Lower lobe of right lung (tissue), 2 donors: ENCODE data around the gene PCBP3. TPM values are rescaled to one million over a fixed set of nuclear protein-coding genes. Genes with fewer than 3 reads are reported as not detected.

Experiments used
- ATAC-seq, 2 donors: fragments of 200-7000 bp; cut with Tn5 transposase; one replicate each; pipeline ENCODE4 v1.9.1; 2020 to 2022; ENCODE audit warnings: mild to moderate bottlenecking in 2 of 2, moderate library complexity in 2 of 2
- DNase-seq: peaks from one replicate; pipeline ENCODE4 v3.0.0-alpha.2; 2020
- H3K27ac ChIP-seq: fragments of 200-600 bp; one replicate; pipeline ENCODE4 v1.8.0; 2022
- H3K27me3 ChIP-seq: fragments of 200-600 bp; one replicate; pipeline ENCODE4 v1.8.0; 2022; ENCODE audit warnings: low read depth
- H3K36me3 ChIP-seq: fragments of 200-600 bp; one replicate; pipeline ENCODE4 v1.8.0; 2022; ENCODE audit warnings: mild to moderate bottlenecking
- H3K4me1 ChIP-seq: fragments of 200-600 bp; one replicate; pipeline ENCODE4 v1.8.0; 2022
- H3K4me3 ChIP-seq: fragments of 200-600 bp; one replicate; pipeline ENCODE4 v1.8.0; 2022; ENCODE audit warnings: mild to moderate bottlenecking
- H3K9me3 ChIP-seq: fragments of 200-600 bp; one replicate; pipeline ENCODE4 v1.8.0; 2022
- intact Hi-C: fragments of 100-400 bp; cut with DNase I; formaldehyde crosslinking; loops from one replicate; pipeline ENCODE4 v1.11.0; 2022
- total RNA-seq: library from RNA; stranded (reverse); fragmentation: NEBNext Ultra II Directional; extraction: Animal tissue kit (Norgen Biotek cat#: 25700); gene quantifications from one replicate; pipeline ENCODE4 v1.2.1, GENCODE V29; 2021
- TF ChIP-seq, protein P1 (sequence below): fragments of 200-600 bp; IDR thresholded peaks from one replicate; pipeline ENCODE4 v1.8.0; 2022; ENCODE audit warnings: antibody characterized with exemption, mild to moderate bottlenecking
- donor health status: DM: no; HTN: yes; CAD: no; lungs with severe emphysema.

Gene PCBP3
- total RNA-seq, 1 donor from 2014 or later = 4.5 TPM

DNA sequence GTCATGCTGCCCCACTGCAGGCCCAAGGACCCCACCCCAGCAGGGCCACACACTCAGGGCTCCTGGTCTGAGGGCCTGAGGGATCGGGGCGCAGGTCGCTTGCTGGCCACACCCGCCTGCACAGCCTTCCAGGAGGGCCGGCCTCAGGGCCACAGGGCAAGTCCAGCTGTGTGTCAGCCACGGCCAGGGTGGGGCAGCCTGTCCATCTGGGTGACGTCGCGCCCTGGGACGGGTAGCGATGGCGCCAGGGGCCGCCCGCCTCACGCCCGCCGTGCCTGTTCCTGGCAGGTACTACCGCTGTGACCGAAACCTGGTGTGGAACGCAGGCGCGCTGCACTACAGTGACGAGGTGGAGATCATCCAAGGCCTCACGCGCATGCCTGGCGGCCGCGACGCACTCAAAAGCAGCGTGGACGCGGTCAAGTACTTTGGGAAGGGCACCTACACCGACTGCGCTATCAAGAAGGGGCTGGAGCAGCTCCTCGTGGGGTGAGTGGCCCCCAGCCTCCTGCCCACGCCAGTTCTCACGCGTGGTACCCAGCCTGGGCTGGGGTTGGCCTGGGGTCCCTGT is 340.5 kb downstream of the PCBP3 start:
- H3K36me3 ChIP-seq = peaks cover 13% of the 10 kb centered on the region
- H3K9me3 ChIP-seq = no peaks in the 10 kb centered on the region
- no peak for ATAC-seq
- H3K4me3 ChIP-seq = peak overlapping the region; percentile 73
- H3K27ac ChIP-seq = peak overlapping the region; percentile 49
- DNase-seq = peak; percentile 49
- H3K4me1 ChIP-seq = peaks cover 13% of the 10 kb centered on the region
- peaks cover 6% of the 10 kb centered on the region for H3K27me3 ChIP-seq
- TF ChIP-seq, protein P1, sequence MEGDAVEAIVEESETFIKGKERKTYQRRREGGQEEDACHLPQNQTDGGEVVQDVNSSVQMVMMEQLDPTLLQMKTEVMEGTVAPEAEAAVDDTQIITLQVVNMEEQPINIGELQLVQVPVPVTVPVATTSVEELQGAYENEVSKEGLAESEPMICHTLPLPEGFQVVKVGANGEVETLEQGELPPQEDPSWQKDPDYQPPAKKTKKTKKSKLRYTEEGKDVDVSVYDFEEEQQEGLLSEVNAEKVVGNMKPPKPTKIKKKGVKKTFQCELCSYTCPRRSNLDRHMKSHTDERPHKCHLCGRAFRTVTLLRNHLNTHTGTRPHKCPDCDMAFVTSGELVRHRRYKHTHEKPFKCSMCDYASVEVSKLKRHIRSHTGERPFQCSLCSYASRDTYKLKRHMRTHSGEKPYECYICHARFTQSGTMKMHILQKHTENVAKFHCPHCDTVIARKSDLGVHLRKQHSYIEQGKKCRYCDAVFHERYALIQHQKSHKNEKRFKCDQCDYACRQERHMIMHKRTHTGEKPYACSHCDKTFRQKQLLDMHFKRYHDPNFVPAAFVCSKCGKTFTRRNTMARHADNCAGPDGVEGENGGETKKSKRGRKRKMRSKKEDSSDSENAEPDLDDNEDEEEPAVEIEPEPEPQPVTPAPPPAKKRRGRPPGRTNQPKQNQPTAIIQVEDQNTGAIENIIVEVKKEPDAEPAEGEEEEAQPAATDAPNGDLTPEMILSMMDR = no peak
- intact Hi-C loops = no loop called here

DNA sequence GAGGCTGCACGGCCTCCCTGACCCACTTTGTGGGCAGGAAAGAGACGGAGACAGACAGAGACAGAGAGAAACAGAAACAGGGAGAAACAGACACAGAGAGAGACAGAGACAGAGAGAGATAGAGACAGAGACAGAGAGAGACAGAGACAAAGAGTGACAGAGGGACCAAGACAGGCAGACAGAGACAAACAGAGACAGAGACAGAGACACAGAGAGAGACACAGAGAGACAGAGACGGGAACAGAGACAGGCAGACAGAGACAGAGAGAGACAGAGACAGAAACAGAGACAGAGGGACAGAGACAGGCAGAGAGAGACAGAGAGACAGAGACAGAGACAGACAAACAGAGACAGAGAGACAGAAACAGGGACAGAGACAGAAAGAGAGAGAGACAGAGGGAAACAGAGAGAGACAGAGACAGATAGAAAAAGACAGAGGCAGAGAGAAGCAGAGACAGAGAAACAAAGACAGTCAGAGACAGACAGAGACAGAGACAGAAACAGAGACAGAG is 341.1 kb downstream of the PCBP3 start:
- Histone ChIP-seq H3K36me3 (peaks cover 19% of the 10 kb centered on the region), H3K4me3 (no peak overlapping the region), H3K9me3 (no peaks in the 10 kb centered on the region), H3K27me3 (peaks cover 4% of the 10 kb centered on the region), H3K27ac (peak overlapping the region; percentile 49), H3K4me1 (peaks cover 13% of the 10 kb centered on the region)
- TF ChIP-seq, protein P1 = no peak
- intact Hi-C loops = no loop called here
- no peak for DNase-seq
- ATAC-seq = no peak

DNA sequence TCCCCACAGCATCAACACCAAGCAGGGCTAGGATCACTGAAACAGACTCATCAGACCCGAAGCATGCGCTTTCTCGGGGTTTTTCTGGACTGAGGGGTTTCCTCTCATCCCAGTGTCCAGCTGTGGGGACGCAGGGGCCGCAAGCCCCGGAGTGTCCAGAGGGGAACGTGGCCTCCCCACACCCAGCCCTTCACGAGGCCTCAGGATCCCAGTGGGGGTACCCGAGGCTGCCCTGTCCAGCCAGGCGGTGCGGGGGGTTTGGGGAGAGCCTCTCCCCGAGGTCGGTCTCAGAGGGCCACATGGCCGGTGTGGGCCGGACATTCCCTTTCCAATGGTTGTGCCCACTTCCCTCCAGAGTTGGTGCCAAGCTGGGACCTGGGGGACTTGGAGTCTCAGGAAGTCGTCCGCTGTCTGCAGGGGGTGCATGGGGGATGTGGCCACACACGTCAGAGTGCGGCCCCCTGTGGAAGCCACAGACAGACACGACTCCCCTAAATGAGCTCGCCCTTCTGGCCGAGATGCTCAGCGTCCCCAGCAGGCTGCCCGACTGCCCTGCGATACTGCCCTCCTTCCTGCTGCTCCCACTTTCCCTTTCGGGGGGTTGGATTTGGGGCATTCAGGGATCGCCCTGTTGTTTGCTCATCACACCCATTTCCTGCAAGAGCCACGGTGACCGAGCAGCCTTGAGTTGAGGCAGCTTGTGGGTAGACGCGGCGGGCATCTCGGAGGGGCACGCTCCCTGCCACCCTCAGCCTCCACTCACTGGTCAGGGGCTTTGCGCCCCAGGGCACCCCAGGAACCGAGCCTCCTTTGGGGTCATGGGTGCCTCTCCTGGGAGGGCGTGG is 342.2 kb downstream of the PCBP3 start:
- TF ChIP-seq, protein P1 = no peak
- Histone ChIP-seq H3K27ac (no peak overlapping the region), H3K9me3 (no peaks in the 10 kb centered on the region), H3K4me3 (no peak overlapping the region), H3K27me3 (peaks cover 3% of the 10 kb centered on the region), H3K36me3 (peaks cover 23% of the 10 kb centered on the region), H3K4me1 (peaks cover 13% of the 10 kb centered on the region)
- ATAC-seq (no peak), DNase-seq (peak; percentile 43)
- intact Hi-C loops = no loop called here

DNA sequence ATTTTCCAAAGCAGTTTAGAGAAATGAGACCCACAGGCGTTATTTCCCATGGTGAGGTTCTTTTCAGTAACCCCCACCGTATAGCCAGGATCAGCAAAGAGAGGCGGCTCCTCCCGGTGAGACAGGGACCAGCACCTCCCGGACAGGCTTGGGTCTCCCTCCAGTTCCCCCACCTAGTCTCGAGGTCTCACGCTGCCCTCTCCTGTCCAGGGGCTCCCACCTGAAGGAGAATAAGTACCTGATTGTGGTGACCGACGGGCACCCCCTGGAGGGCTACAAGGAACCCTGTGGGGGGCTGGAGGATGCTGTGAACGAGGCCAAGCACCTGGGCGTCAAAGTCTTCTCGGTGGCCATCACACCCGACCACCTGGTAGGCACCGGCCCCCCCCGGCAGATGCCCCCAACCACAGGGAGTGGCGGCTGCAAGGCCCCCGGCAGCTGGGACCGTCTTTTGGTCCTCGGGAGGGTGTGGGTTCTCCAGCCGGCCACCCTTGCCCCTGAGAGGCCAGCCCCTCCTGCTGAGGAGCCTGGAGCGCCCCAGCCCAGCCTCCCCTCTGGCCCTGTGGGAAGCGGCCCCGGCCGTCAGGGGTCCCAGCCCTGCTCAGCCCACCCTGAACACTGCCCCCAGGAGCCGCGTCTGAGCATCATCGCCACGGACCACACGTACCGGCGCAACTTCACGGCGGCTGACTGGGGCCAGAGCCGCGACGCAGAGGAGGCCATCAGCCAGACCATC is 343.0 kb downstream of the PCBP3 start:
- Histone ChIP-seq H3K4me3 (no peak overlapping the region), H3K4me1 (peaks cover 9% of the 10 kb centered on the region), H3K27me3 (peaks cover 3% of the 10 kb centered on the region), H3K27ac (no peak overlapping the region), H3K9me3 (no peaks in the 10 kb centered on the region), H3K36me3 (peaks cover 23% of the 10 kb centered on the region)
- DNase-seq = no peak
- intact Hi-C loops = no loop called here
- no peak for ATAC-seq
- TF ChIP-seq, protein P1 = no peak

DNA sequence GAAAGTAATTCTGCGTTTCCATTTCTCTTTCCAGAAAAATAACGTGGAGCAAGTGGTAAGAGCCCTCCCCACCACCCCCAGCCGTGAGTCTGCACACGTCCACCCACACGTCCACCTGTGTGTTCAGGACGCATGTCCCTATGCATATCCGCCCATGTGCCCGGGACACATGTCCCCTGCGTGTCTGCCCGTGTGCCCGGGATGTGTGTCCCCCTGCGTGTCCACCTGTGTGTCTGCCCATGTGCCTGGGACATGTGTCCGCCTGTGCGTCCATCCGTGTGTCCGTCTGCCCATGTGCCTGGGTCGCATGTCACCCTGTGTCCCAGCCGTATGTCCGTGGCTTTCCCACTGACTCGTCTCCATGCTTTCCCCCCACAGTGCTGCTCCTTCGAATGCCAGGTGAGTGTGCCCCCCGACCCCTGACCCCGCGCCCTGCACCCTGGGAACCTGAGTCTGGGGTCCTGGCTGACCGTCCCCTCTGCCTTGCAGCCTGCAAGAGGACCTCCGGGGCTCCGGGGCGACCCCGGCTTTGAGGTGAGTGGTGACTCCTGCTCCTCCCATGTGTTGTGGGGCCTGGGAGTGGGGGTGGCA is 343.7 kb downstream of the PCBP3 start:
- intact Hi-C loops = no loop called here
- no peak for ATAC-seq
- peaks cover 4% of the 10 kb centered on the region for H3K4me1 ChIP-seq
- H3K4me3 ChIP-seq = no peak overlapping the region
- peaks cover 27% of the 10 kb centered on the region for H3K36me3 ChIP-seq
- no peak for DNase-seq
- TF ChIP-seq, protein P1 = no peak
- no peak overlapping the region for H3K27ac ChIP-seq
- no peaks in the 10 kb centered on the region for H3K9me3 ChIP-seq
- no peaks in the 10 kb centered on the region for H3K27me3 ChIP-seq
